NCI-H2171 (cell line): ENCODE data around the gene THRB.

Source experiments
- DNase-seq: peaks from one replicate; lab custom pipeline; 2025; lab: John Stamatoyannopoulos, UW

The THRB gene

DNA sequence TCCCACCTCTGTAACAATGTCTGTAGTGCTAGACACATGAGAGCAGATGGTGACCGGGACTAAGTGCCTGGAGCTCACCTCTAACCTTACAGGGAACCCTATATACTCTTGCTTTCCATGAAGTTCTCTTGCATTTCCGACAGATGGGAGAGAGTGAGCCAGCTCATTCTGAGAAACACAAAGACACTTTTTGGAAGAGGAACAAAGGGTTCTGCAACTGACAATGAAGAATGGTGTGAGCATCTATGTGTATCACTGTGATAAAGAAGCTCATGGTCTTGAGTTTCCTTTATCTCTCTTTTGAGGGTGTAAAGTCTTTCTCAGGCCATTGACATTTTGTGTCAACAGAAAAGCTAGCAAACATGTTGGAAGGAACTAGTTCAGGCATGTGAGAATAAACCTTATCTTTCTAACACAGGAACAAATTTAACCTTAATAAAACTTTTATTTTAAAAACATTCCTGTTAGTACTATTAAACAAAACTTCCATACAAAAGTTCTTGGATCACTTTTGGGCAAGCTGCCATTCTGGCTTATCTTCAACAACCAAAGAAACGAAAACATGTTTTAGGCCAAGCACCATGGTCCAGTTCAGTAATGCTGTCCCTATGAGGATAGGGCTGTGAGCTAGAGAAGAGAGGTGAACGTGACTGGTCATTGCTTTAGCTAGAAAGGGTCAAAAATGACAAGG, 142.7 kb downstream of the THRB start:
- DNase-seq, result no peak

GRCh38 chr3:24349367-24350019, 145.2 kb downstream of the THRB start:
- DNase-seq, result no peak

- no peak for DNase-seq
Observed at GRCh38 chr3:24348348-24348747, 146.3 kb downstream of the THRB start.

- no peak for DNase-seq
Observed at GRCh38 chr3:24344784-24345439, 149.7 kb downstream of the THRB start.

DNA sequence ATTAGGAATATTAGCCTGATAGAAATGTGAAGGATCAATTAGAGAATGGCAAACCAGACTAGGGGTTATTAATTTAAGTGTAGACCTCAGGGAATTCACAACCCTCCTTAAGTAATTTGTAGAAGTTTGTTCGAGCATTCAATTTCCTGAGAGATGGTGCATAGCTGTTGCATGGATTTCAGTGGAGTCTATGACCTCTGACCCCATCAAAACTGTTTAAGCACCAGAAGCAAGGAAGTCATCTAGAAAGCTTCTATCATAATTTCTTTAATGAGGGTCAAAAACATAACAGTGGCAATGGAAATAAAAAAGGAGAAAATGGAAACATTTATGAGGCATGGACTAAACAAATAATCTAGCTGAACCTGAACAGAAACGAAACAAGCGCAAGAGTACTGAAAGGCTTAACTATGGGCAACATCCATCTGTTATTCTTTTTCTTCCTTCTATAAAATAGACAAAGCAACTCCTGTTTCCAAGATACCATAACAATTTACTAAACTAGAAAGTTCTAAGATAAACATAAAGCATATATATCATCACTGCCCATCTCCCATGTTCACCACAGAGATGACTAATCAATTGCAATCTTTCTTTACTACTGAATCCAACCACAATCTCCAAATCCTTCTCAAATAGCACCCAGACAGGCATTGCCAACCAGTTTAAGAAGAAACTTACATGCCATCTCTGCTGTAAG, 151.4 kb downstream of the THRB start:
- no peak for DNase-seq

DNA sequence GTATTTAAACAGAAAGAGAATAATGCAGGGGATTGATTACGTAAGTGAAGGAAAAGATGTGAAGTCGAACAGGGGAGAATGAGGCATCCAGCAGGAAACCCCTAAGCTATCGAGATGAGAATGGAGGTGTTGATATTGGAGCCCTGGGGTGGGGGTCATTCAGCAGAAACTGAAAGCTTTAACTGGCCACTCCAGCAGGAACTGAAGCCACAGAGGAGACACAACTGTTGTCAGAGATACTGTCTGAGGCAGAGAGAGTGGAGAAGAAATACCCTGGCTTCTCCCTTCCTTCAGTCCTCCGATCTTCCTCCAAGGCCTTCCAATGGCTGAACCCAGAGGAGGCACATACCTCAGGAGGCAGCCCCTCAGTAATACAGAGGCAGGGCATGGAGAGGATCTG, 152.4 kb downstream of the THRB start:
- DNase-seq, result no peak

DNA sequence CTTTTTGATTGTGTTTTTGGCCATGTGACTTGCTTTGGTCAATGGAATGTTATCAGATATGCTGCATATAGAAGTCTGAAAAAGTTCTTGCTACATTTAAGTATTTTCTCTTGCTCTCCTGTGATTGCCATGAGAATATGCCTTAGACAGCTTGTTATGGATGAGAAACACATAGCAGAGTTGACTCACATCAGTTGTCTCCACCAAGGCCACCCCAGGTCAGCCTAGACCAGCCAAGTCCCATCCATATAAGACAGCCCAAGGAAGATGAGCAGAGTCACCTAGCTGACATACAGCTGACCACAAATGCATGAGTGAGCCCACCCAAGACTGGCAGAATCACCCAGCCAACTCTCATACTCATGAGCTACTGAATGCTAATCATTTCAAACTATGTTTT, 153.0 kb downstream of the THRB start:
- no peak for DNase-seq

GRCh38 chr3:24340966-24341365, 153.7 kb downstream of the THRB start:
- no peak for DNase-seq

DNA sequence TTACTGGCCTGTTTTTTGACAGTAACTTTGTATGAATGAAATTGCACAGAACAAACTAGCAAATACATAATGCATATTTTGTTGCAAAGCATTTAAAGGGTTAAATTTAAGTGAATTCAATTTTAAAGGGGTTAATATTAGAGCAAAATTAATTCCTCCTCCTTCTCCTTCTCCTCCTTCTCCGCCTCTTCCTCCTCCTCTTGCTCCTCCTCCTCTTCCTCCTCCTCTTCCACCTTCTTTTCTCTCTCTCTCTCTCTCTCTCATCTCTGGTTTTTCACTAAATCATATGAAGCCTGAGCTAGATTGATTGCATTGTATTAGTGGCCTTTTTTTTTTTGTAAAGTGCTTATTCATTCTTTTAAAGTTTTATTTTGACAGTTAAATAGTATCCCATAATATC, 154.5 kb downstream of the THRB start:
- DNase-seq, result no peak

- DNase-seq, result no peak
Observed at GRCh38 chr3:24339266-24339825, 155.3 kb downstream of the THRB start.

GRCh38 chr3:24338409-24339130, 156.1 kb downstream of the THRB start:
- no peak for DNase-seq

DNA sequence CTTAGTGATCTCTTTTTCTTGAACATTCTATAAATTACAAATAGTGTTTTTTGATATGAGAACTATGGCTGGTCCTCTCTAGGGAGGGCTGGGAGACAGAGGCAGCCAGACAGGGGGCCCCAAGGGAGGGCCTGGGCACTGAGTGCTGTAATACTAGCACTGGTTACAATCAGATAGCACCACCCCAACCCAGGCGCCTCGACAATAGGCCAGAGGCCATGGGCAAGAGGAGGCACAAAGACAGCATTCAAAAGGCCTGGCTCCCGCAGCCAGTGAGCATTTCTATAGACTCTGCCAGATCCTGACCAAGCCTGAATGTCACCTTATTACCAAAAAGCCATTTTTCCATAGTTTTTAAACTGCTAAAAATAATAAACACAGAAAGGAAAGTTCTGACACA, 158.5 kb downstream of the THRB start:
- DNase-seq, result no peak

- DNase-seq, result no peak
Observed at GRCh38 chr3:24332092-24332491, 162.6 kb downstream of the THRB start.

GRCh38 chr3:24323272-24323671, 171.4 kb downstream of the THRB start:
- DNase-seq, result no peak

DNA sequence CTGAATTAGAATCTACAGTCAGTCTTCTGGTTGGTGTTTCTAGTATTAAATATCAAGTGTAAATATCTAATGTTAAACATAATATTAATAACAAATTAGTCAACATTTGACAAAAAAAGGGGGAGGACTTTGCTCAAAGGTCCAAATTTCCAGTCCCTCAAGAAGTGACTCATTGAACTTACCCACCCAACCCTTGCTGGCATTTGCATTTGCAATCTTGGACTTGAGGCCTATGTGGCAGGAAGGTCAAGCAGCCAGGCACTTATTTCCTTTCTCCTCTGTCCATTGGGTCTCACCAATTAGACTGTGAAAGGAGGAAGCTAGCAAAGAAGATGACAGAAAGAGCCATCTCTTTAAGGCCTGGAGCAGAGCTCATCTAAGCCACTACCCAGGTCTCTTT, 174.0 kb downstream of the THRB start:
- DNase-seq, result no peak

DNA sequence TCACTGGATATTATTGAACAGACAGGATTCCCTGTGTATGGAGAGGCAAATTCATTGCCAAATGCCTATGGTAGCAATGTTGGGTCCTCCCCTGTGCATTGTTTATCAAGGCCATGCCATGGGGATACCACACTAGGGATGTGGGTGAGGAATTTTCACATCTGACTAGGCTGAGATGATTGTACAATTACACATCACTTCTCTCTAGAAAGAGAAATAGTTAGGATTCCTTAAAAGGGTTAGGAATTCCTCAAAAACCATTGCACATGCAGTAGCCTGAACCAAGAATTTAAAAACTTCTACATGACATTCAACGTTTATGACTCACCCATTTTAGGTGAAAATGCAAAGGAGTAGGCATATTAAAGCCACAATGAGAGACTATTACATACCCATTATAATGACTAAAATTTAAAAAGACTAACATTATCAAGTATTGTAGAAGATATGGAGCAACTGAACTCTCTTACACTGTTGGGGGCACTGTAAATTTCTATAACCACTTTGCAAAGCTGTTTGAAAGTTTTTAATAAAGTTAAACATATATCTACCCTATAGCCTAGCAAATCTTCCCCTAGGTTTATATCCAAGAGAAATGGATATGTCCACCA, 175.9 kb downstream of the THRB start:
- DNase-seq, result no peak

DNA sequence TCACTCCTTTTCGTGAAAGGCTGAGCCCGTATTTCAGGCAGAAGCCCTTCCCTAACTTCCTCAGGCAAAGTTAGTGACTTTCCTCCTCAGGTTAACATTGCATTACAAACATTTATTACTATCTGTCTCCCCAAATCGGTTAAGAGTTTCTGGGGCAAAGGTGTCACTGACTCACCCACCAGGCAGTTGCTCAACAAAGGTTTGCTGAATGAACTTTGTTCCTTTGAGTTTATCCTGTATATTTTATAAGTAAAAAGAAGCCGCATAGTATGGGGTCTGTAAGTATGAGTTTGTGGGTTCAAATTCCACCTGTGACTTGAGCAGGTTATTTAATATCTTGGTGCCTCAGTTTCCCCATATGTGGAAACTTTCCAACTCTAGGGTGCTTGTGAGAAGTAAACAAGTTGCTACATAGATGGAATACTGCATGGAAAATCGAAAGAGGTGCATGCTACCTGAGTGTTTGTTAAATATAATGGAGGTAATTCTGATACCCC, 177.7 kb downstream of the THRB start:
- no peak for DNase-seq

DNA sequence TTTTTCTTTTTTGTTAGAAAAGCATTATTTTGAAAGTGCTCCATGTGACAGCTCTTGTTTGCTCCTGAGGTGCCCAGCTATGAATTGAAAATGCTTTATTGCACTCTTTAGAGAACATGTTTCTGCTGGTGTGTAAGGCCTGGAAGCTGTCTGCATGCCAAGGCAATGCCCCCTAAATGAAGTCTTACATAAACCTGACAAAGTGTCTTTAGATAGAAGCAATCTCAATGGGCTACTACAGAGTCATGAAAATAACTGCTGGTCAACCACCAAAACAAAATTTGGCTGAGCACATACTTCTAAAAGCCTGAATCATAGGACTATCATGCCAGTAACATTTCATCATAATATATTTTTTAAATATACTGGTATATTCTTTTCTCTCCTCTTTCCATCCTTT, 178.7 kb downstream of the THRB start:
- no peak for DNase-seq

DNA sequence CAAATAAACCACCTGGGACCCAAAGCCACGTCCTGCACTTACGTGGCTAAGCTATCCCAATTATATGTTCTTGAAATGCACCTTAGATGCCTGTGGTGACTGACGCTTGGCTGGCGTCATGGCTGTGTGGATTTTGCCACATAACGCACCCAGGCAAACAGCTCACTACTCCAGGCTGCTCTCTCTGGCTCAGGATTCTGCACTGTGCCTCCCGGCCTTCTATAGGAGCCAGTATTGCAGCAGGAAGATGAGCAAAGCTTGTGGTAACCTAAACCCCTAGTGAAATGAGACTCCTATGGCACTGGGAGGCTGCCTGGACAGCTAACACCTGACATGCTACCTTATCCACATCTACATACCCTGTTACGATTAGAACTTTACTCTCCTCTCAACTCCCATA, 179.3 kb downstream of the THRB start:
- no peak for DNase-seq

DNA sequence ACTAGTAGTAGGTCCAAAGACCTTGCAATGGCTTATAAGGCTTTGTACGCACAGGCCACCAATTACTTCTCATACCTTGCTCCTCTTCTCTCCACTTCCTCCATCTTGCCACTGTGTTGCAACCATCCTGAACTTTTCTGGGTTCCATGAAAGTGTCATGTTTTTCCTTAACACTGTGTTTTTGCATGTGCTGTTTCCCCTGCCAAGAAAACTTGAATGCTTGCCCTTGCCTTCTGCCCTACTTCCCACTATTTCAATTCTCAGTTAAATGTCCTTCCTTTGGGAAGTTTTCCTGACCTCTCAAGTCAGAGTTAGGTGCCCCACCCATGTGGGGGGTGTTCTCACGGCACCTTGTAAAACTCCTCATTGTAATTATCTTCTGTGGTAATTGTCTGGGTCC, 182.8 kb downstream of the THRB start:
- DNase-seq, result no peak

- no peak for DNase-seq
Observed at GRCh38 chr3:24310887-24311286, 183.8 kb downstream of the THRB start.
